ENCODE measurements around the gene KLK1.
"Not testable (repeated sequence)": the region's sequence is repeated elsewhere in the genome, so short reads cannot be mapped to it uniquely, and the experiment has no call there.

Gene KLK1

GRCh38 chr19:50770164-50770563, 53.4 kb downstream of the KLK1 start, which contains the start of gene GPR32:
TSS of gene GPR32 (plus strand) at chr19:50770464. CDS start at chr19:50770601, 137 bp downstream.
- not testable (repeated sequence) for DNase-seq (ENCODE audit: low read depth in 2 of 2)
